HG02938 (cell line): ENCODE results near the gene ACAN.

ENCODE experiments used
- ATAC-seq: cut with Tn5 transposase; IDR thresholded peaks from one replicate; pipeline ENCODE4 v1.9.1; 2021; ENCODE audit warnings: mild to moderate bottlenecking, moderate library complexity; ENCODE audit not compliant: unreplicated experiment

The ACAN gene

GRCh38 chr15:88920186-88920891 is 117.1 kb downstream of the ACAN start:
- no peak for ATAC-seq

- peak; percentile 77 for ATAC-seq
Measured at GRCh38 chr15:88920892-88921435, 117.7 kb downstream of the ACAN start.
